NCI-H2171 treated with DMSO at 0.1 percent for 48 hours (cell line): ENCODE results near the gene ZPBP2.

ENCODE experiments used
- DNase-seq: peaks from one replicate; lab custom pipeline; 2025; lab: John Stamatoyannopoulos, UW

ZPBP2 gene

DNA sequence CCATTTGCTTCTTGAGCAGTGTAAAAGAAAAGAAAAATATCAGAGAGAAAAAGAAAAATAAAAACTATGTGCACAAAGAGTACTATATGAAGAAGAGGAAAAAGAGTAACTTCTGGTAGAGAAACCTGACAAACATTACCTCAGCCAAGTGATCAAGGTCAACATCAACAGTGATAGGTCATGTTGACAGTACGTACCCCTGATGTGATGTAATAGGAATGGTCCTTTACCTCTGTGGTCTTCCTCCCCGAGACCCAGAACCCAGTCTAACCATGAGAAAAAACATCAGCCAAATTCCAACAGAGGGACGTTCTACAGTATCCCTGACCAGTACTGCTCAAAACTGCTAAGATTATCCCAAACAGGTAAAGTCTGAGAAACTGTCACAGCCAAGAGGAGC lies 46.0 kb downstream of the ZPBP2 start:
- no peak for DNase-seq

DNA sequence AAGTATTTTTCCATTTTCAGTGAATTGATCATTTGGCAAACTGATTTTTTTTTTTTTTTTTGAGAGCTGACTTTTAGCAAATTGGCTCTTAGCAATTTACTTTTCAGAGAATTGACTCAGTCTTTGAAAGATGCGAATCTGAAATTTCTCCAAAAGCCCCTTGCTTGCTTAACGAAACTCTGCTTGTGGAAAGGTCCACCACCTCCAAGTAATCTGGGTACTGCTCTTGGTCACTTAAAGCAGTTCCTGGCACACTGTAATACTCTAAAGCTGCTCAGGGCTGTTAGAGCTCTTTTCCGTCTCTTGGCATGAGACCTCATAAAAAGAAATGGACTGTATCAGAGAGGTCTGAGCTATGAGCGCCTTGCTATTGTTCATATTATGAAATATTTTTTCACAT lies 47.6 kb downstream of the ZPBP2 start:
- DNase-seq, result no peak

DNA sequence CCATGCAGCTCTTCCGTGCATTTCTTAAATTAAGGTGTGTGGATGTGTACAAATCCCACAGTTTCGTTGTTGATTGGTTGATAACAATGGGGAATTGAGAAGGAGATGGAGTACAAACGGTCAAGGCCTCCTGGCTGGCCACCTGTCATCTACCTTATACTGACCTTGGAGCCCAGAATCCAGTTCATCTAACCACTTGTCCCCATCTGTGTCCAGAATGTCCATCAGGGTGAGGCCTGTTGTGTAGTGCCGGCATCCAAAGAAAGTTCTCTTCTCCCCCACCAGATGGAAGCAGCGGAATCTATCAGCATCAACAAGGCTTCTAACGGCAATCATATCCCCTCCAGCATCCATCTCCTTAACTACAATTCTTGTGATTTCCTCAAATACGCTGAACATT lies 48.9 kb downstream of the ZPBP2 start:
- DNase-seq, result peak; percentile 14

- no peak for DNase-seq
Observed at GRCh38 chr17:39919087-39919683, 51.2 kb downstream of the ZPBP2 start.

DNA sequence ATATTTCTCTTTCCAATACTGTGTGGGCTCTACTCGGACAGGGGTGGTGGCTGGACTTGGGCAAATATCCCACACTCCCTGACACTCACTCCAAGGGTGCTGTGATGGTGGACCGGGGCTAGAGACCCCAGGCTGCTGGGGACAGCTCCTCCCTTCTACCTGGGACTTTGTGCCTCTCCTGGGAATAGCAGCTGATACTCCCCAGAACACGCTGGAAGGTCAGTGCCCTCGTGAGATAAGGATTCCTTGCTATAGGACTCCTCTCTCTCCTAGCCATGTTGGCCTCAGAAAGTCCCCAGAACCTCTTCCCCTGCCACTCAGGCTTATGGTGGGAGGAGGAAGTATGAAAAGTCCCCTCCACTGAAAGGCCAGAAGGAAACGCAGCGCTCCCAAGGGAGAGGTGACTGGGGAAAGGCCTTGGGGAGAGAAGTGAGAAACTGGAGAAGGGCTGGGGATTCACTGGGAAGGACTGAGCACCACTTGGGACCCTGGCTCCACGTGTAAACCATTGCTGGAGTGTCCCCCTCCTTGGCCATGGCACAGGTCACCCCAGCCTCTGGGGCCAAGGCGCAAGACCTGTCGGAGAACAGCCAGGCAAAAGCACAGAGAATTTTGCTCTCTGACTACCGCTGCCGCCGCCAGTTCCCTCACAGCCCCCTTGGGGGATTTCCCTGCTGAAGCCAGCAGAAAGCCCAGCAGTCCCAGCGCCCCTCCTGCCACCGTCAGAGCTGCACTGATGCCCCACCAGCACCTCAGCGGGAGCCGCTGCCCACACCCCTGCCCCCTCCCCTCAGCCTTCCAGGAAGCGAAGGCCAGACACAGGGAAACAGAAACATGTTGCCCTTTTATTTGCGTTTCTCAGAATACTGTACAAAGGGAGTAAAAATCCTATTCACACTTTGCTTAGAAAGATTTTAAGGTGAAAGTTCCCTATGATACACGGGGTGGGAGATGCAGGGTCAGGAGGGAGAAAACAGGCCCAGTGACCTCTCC lies 52.5 kb downstream of the ZPBP2 start:
- DNase-seq, result no peak

- no peak for DNase-seq
Observed at GRCh38 chr17:39921323-39921722, 53.3 kb downstream of the ZPBP2 start.

DNA sequence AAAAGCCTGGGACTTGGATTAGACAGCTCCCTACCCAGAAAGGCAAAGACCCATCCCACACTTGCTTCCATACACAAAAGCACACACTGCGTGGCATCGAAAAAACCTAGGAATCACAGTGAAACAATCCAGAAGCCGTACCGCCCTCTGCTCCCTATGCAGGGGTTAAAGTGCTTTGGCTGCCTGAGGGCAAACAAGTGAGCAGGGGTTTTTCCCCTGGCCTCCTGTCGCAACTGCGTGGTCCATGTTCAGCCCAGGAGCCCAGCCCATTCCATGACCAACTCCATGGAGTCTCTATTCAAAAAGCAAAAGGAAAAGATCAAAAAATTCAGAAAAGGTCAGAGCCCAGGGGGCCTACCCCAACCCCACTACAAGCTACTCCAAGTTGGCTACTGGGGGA lies 54.0 kb downstream of the ZPBP2 start:
- no peak for DNase-seq

DNA sequence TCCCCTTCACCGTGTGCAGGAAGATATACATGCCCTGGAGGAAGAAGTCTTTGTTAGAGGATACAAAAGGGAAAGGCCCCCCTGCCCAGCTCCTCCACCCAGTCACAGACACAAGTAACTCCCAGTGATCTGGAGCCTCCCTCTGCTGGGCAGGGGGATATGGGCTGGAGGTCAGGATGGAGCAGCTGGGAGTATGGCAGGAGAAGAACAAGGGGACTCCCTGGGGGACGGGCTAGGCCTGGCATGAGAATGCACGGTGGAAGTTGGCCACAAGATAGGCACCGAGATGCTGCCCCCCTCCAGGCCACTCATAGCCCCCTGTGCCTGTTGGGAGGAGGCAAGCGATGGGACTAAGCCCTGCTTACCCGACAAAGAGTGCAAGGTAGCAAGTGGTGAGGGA lies 55.2 kb downstream of the ZPBP2 start:
- DNase-seq, result no peak

DNA sequence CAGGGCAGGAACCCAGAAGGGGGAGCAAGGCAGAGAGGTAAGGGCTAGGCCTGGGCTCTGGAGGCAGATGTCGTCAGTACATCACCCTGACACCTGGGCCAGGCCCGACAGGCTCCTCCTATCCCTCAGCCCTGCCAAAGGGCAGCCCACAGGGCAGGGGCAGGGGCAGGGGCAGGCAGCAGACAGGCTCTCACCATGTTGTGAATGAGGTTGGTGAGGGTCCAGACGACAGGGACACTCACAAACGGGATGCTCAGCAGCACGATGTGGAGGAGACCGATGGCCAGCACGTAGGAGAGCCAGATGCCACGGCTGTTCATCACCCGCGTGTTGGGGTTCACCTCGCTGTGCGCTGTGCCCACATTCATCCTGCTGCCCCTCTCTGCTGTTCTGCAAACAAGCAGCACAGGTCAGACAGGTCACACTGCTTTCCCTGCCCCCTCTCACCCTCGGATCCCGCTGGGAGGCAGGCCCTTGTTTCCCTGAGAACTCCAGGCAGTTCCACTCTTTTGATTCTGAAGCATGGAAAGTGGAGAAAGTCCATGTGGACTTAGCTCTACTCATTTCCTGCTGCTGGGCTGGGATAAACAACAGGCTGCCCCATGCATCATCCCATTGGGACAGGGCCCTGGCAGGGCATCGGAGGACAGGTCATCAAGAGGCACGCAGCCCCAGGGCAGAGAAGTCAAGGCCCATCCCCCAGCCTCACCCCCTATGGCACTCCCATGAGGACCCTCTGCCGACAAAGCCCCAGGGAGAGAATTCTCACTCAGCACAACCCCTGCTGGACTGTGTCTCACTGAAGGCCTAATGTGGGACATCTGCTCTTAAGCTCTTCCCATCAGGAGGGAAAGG lies 56.1 kb downstream of the ZPBP2 start:
- DNase-seq, result no peak

DNA sequence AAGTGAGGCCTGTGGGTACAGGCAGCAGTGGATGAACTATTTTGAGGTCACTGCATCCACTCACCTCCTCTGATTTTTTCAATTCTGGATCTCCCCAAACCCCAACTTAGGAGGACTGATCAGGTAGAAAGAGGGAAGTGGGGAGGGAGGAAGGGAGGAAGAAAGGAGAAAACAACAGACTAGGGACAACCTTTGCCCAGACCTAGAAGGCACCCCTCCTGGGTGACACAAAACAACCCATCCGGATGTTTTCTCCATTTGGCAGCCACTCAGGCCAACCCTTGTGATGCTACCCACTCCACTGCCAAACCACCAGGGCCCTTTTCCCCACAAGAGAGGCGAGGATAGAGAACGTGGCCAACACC lies 56.7 kb downstream of the ZPBP2 start:
- no peak for DNase-seq

DNA sequence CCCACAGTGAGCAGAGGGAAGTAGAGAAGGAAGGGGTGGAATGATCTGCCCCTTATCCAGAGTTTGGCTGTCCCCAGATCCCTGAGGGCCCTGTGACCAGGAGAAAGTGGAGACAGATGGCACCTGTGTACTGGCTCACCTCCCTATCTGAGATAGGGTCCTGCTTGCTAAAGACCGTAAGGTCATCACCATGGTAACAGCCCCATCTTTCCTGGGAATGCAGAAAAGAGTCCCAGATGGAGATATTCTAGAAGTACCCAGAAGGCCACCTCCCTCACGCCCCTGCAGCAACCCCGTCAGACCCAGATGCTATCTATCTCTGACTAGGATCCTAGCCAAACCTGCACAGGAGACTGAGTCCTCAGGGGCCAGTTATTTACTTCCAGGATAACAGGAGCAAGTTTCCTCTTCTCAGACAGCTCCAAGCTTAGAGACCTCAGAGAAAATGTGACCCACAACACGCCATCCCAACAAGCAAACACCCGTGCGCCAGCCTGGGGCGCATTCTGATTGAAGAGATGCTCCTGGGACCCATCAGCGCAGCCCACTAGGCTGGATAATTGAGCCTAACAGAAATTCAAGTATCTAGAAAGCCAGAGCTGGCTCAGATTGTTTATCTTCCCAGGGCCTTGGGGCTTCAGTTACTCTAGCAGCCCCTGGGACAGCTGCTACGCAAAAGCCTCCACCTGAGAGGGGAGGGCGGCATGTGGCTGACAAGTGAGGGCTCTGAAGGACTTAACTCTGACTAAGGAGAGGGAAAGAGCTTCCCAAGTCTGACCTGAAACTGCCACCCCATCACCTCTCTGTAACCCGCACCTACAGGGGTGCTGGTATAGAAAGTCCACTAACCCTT lies 57.5 kb downstream of the ZPBP2 start:
- peak; percentile 96 for DNase-seq

GRCh38 chr17:39926135-39926587 lies 58.2 kb downstream of the ZPBP2 start:
- no peak for DNase-seq

DNA sequence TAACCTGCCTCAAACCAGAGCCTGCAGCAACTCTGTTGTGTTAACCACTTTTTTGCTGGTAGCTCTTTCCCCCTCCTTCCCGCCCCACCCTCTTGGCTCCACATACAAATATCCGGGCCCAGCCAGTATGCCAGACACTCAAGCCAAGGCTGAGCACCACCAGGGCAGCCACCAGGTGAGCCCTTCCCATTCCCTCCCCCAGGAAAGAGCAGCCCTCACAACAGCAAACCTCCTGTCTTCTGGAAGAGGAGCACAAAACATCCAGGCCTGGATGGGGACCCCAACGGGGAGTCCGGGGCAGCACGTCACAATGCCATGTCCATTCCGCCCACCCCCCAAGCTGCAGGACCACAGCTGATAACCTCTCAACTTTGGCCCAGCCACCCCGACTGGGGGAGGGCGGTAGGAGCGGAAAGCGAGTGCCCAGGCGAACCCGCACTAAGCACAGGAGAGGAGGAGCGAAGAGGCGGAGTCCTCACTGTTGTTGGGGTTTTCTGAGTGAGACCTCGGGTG lies 58.6 kb downstream of the ZPBP2 start:
- peak; percentile 46 for DNase-seq
